Right lobe of liver (tissue), 6 donors: ENCODE results near the gene MYOM1. TPM values are rescaled to one million over a fixed set of nuclear protein-coding genes. Genes with fewer than 3 reads are reported as not detected.

ENCODE experiments used
- ATAC-seq, 4 donors: fragments of 200-7000 bp; cut with Tn5 transposase; one replicate each; pipeline ENCODE4 v1.9.1; 2020; ENCODE audit warnings: mild to moderate bottlenecking in 4 of 4, moderate library complexity in 4 of 4
- DNase-seq, 3 donors: peaks; one replicate each; pipeline ENCODE4 v3.0.0-alpha.2; 2020
- H3K27ac ChIP-seq, 3 donors: fragments of 200-600 bp; one replicate each; pipeline ENCODE4 v1.8.0; 2022
- H3K27me3 ChIP-seq, 2 donors: fragments of 200-600 bp; one replicate each; pipeline ENCODE4 v1.8.0; 2022
- H3K36me3 ChIP-seq, 4 donors: fragments of 200-600 bp; sonication (generic) in 1 of 4; one replicate each; pipeline versions ENCODE4 v1.5.1 to v1.8.0; 2017 to 2022; ENCODE audit warnings: control low read depth in 1 of 4
- H3K4me1 ChIP-seq, 4 donors: fragments of 200-600 bp; sonication (generic) in 1 of 4; one replicate each; pipeline versions ENCODE4 v1.5.1 to v1.8.0; 2017 to 2022; ENCODE audit warnings: control low read depth in 1 of 4
- H3K4me3 ChIP-seq, 3 donors: fragments of 200-600 bp; one replicate each; pipeline ENCODE4 v1.8.0; 2022
- H3K9me3 ChIP-seq, 4 donors: fragments of 200-600 bp; sonication (generic) in 1 of 4; one replicate each; pipeline versions ENCODE4 v1.5.1 to v1.8.0; 2017 to 2022; ENCODE audit warnings: control low read depth in 1 of 4
- CTCF ChIP-seq, 4 donors: fragments of 200-600 bp in 3 of 4; fragments of 450-650 bp in 1 of 4; IDR thresholded peaks; one replicate each; pipeline versions ENCODE4 v1.5.1 to v1.8.0; 2016 to 2022; ENCODE audit warnings: antibody characterized with exemption in 4 of 4, mild to moderate bottlenecking in 2 of 4
- POLR2A ChIP-seq: fragments of 450-650 bp; IDR thresholded peaks from one replicate; pipeline ENCODE4 v1.6.1; 2017; ENCODE audit warnings: antibody characterized with exemption, mild to moderate bottlenecking
- WGBS: methylation state at CpG from one replicate; pipeline ENCODE4 v1.1.6; 2018; ENCODE audit warnings: low coverage, low lambda C conversion rate; ENCODE audit not compliant: insufficient coverage; ENCODE audit errors: missing lambda C conversion rate; 5-methylcytosine and 5-hydroxymethylcytosine counted together
- intact Hi-C, 2 donors: fragments of 100-400 bp; cut with DNase I; formaldehyde crosslinking; loops; one replicate each; pipeline versions ENCODE4 v1.11.2 to v1.14.1; 2022
- total RNA-seq, 6 experiments: library from RNA; depleted of rRNA in 2 of 6; stranded (reverse); fragments of >200 nt in 2 of 6; fragmentation: NEBNext Ultra II Directional in 3 of 6; extraction: Animal tissue kit (Norgen Biotek cat#: 25700) in 3 of 6; gene quantifications; one replicate each; pipeline versions ENCODE4 v1.1.0 to v1.2.4, GENCODE V29; 2016 to 2023
- donor health status: DM: no; HTN: yes; CAD: no.
- donor health status: DM: no; HTN: no; CAD: no.
- donor health status: DM: no; HTN: no; CAD: no.
- donor health status: DM: no; HTN: yes; CAD: no.
- donor health status: DM: no; HTN: yes; CAD: no.

The MYOM1 gene
- total RNA-seq, 6 experiments from 2014 or later, result 3.1 to 64.5 (median 19.1) TPM

- no peak overlapping the region for H3K4me3 ChIP-seq
- peaks cover 0 to 4% (median 1%) of the 10 kb centered on the region in 4 donors for H3K36me3 ChIP-seq
- DNase-seq, result no peak
- WGBS, result 55% methylated on average over 4 of the region's 4 CpGs
- no peak overlapping the region for H3K27ac ChIP-seq
- intact Hi-C loops, result no loop called here
- no peak for TF ChIP-seq POLR2A
- peaks cover 0 to 20% (median 11%) of the 10 kb centered on the region in 4 donors for H3K4me1 ChIP-seq
- H3K27me3 ChIP-seq, result no peaks in the 10 kb centered on the region
- no peaks in the 10 kb centered on the region for H3K9me3 ChIP-seq
- no peak for ATAC-seq
Measured at GRCh38 chr18:3148930-3149535, 70.7 kb downstream of the MYOM1 start.

- WGBS, result 76% methylated on average over 8 of the region's 8 CpGs
- Histone ChIP-seq H3K36me3 (peaks cover 0 to 4% (median 1%) of the 10 kb centered on the region in 4 donors), H3K9me3 (no peaks in the 10 kb centered on the region), H3K4me1 (peaks cover 0 to 10% (median 3%) of the 10 kb centered on the region in 4 donors), H3K27ac (no peak overlapping the region), H3K4me3 (no peak overlapping the region), H3K27me3 (no peaks in the 10 kb centered on the region)
- intact Hi-C loops, result no loop called here
- DNase-seq, result no peak
- ATAC-seq, result no peak
- TF ChIP-seq CTCF (IDR thresholded peaks at IDR 0.05) (no peak), POLR2A (no peak)
Measured at GRCh38 chr18:3147935-3148554, 71.7 kb downstream of the MYOM1 start.

- DNase-seq (no peak), ATAC-seq (peak; percentile 57 to 78 (median 66))
- no peaks in the 10 kb centered on the region for H3K4me1 ChIP-seq
- H3K4me3 ChIP-seq, result no peak overlapping the region
- peak overlapping the region in 1 of 3 donors; percentile 3 for H3K27ac ChIP-seq
- intact Hi-C loops, result no loop called here
- TF ChIP-seq POLR2A (no peak), CTCF (IDR thresholded peaks at IDR 0.05) (no peak)
- H3K27me3 ChIP-seq, result no peaks in the 10 kb centered on the region
- no peaks in the 10 kb centered on the region for H3K9me3 ChIP-seq
- 35% methylated on average over 10 of the region's 10 CpGs for WGBS
- H3K36me3 ChIP-seq, result peaks cover 0 to 6% (median 1%) of the 10 kb centered on the region in 4 donors
Measured at GRCh38 chr18:3140986-3141639, 78.7 kb downstream of the MYOM1 start.

- no peaks in the 10 kb centered on the region for H3K4me1 ChIP-seq
- intact Hi-C loops, result no loop called here
- H3K4me3 ChIP-seq, result no peak overlapping the region
- no peak overlapping the region for H3K27ac ChIP-seq
- H3K9me3 ChIP-seq, result no peaks in the 10 kb centered on the region
- peaks cover 0 to 6% (median 1%) of the 10 kb centered on the region in 4 donors for H3K36me3 ChIP-seq
- ATAC-seq (no peak), DNase-seq (no peak)
- TF ChIP-seq POLR2A (no peak), CTCF (IDR thresholded peaks at IDR 0.05) (no peak)
- no peaks in the 10 kb centered on the region for H3K27me3 ChIP-seq
Measured at GRCh38 chr18:3140342-3140741, 79.4 kb downstream of the MYOM1 start.

GRCh38 chr18:3139406-3139805, 80.4 kb downstream of the MYOM1 start:
- WGBS, result 89% methylated on average over 5 of the region's 5 CpGs
- H3K9me3 ChIP-seq, result no peaks in the 10 kb centered on the region
- H3K27me3 ChIP-seq, result no peaks in the 10 kb centered on the region
- ATAC-seq, result no peak
- intact Hi-C loops, result no loop called here
- H3K27ac ChIP-seq, result no peak overlapping the region
- peaks cover 0 to 9% (median 3%) of the 10 kb centered on the region in 4 donors for H3K36me3 ChIP-seq
- DNase-seq, result no peak
- no peaks in the 10 kb centered on the region for H3K4me1 ChIP-seq
- H3K4me3 ChIP-seq, result no peak overlapping the region
- TF ChIP-seq CTCF (IDR thresholded peaks at IDR 0.05) (no peak), POLR2A (no peak)
